Fibroblast of pulmonary artery (primary cell): ENCODE results near the gene MDH1B.
A peak's percentile ranks its signal among the peaks of the same experiment; 100 is the strongest.
"Not testable (repeated sequence)": the region's sequence is repeated elsewhere in the genome, so short reads cannot be mapped to it uniquely, and the experiment has no call there.

Experiments used
- DNase-seq: peaks from one replicate; pipeline ENCODE4 v3.0.0-alpha.2; 2010; ENCODE audit warnings: low read depth
- H3K4me3 ChIP-seq: replicated peaks from 2 replicates; pipeline ENCODE4 v1.5.1; 2011; ENCODE audit warnings: low read depth, mild to moderate bottlenecking, control low read depth, low read length, moderate library complexity
- CTCF ChIP-seq: IDR thresholded peaks from 2 replicates; pipeline ENCODE4 v1.5.1; 2011; ENCODE audit warnings: mild to moderate bottlenecking, control low read depth, low read length, inconsistent platforms; ENCODE audit errors: missing control alignments

MDH1B gene

GRCh38 chr2:206716623-206717022, 48.5 kb downstream of the MDH1B start:
- no peak for TF ChIP-seq CTCF
- DNase-seq, result no peak
- H3K4me3 ChIP-seq, result no peak overlapping the region

DNA sequence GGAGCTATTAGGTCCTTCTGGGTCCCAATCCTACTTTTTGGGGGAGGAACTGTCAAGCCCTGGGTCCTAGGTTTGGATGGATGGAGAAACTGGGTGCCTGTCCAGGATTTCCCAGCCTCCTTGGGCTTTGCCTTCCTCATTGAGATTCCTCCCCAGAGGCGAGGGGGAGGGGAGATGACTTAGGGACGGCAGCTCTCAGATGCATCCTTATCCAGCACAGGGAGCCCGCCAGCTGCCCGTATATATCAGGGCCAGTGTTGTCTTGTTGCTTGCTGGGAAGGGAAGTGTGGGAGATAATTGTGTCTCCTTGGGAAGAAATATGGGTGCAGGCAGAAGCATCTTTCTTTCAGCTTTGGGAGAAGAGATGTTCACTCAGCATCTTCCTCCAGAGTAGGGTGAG, 49.9 kb downstream of the MDH1B start:
- DNase-seq, H3K4me3 ChIP-seq: not testable (repeated sequence)

- DNase-seq, result no peak
- no peak overlapping the region for H3K4me3 ChIP-seq
- no peak for TF ChIP-seq CTCF
Measured at GRCh38 chr2:206713746-206714145, 51.4 kb downstream of the MDH1B start.

- no peak for TF ChIP-seq CTCF
- no peak for DNase-seq
- H3K4me3 ChIP-seq, result no peak overlapping the region
Measured at GRCh38 chr2:206708286-206708685, 56.8 kb downstream of the MDH1B start.

DNA sequence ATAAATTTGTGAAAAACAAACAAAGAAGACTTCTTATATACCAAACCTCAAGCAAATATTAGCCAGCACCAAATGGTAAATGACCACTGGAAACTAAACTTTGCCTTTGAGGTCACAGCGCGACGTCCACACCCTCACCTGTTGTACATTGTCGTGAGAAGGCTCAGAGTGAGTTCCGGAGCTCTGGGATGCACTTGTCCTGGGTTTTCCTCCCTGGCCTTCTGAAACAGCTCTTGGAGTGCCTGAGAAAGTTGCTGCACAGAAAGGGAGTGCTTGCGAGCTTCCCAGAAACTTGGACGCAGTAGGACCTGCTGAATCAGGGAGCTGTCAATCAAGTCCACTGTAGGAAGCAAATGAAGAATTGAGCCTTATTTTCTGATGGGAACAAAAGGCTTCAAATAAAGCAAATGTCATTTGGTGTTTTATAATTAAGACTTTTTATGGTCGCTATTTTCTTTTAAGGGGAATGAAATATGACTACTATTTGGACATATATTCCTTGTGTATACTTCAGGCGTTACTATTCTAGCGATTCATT, 57.9 kb downstream of the MDH1B start:
- no peak for DNase-seq
- no peak overlapping the region for H3K4me3 ChIP-seq
- TF ChIP-seq CTCF, result no peak

DNA sequence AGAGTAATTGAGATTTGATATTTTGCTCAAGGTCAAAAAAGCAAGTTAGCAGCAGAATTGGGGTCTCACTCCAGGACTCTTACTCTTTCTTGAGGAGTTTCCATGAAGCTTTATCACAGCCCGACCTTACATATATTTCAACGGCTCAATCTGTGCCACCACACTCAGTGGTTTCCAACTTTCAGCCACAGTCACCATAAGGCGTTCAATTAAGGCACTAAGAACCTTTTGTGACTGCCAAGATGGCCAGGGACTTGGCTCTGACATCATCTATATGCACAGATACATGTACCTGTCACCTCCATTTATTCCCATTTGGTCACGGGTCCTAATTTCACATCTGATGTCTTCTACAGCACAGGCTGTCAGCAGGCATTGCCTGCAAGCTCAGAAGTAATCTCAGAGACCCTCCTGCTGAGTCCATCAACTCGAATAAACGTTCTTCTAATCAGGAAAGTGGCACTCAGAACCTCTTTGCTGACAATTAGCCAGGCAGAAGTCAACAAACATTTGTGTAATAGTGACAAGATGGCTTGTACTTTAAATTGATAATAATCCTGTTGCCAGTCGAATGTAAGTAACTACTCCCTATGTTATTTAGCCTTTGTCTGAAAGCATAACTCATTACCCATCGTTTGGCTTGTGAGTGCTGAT, 63.0 kb downstream of the MDH1B start:
- TF ChIP-seq CTCF, result no peak

DNA sequence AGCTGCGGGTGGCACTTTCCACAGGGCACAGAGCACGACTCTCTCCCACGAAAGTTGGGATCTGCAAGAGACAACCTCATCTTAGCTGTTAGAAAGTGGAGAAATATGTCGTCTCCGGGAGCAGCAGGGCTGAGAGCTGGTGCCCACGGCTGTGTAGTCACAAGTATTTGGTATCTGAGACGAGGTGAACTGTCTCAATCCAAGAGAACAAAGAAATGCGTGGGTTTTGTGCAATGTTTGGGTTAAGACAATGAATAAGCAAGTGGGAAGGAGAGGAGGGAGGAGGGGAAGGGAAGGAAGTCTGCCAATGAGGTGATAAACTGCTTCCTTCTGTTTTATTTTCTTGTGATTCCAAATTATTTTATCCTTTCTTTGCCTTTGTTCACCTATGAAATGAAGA, 65.0 kb downstream of the MDH1B start:
- peak; percentile 46 for DNase-seq
- H3K4me3 ChIP-seq, result no peak overlapping the region
- TF ChIP-seq CTCF, result no peak

More for the DNA sequence above, 63.0 kb downstream of the MDH1B start:
- no peak overlapping the region for H3K4me3 ChIP-seq
- DNase-seq, result no peak
